H1 (cell line): ENCODE results near the gene RPIA. TPM values are rescaled to one million over a fixed set of nuclear protein-coding genes. Genes with fewer than 3 reads are reported as not detected.

Source experiments
- CTCF ChIA-PET: fragments of 300-600 bp; sonication (Branson Sonifier 250); formaldehyde crosslinking; loops from one replicate; lab custom pipeline; 2021; ENCODE audit not compliant: partially characterized antibody; lab: Charles Lee
- POLR2A ChIA-PET: fragments of 300-600 bp; sonication (Branson Sonifier 250); formaldehyde crosslinking; loops from one replicate; lab custom pipeline; 2021; ENCODE audit warnings: inconsistent platforms; ENCODE audit not compliant: partially characterized antibody; lab: Charles Lee
- DNase-seq, 2 experiments: peaks; one replicate each; pipeline versions ENCODE4 v3.0.0 to v3.0.0-alpha.2; 2010 to 2022; ENCODE audit warnings: low spot score in 2 of 2, low read depth in 1 of 2, mixed read lengths in 1 of 2
- FAIRE-seq: peaks from 2 replicates; lab custom pipeline; 2011; peaks lifted over from hg19 to GRCh38; lab: Jason Lieb, UNC
- H2AFZ ChIP-seq: 2 replicates; pipeline ENCODE4 v1.8.1; 2012; ENCODE audit warnings: low read length, inconsistent platforms
- H2AK5ac ChIP-seq: 2 replicates; pipeline ENCODE4 v1.6.1; 2013; ENCODE audit warnings: low read depth, low read length
- H2BK120ac ChIP-seq: replicated peaks from 2 replicates; pipeline ENCODE3; 2013; ENCODE audit warnings: low read depth, low read length, inconsistent platforms
- H2BK12ac ChIP-seq: 2 replicates; pipeline ENCODE4 v1.6.1; 2013; ENCODE audit warnings: low read depth, low read length
- H2BK15ac ChIP-seq: 2 replicates; pipeline ENCODE4 v1.6.1; 2013; ENCODE audit warnings: low read length
- H2BK20ac ChIP-seq: 2 replicates; pipeline ENCODE4 v1.6.1; 2013; ENCODE audit warnings: low read length
- H2BK5ac ChIP-seq: 2 replicates; pipeline ENCODE4 v1.6.1; 2013; ENCODE audit warnings: low read depth, low read length
- H3K14ac ChIP-seq: 2 replicates; pipeline ENCODE4 v1.6.1; 2013; ENCODE audit warnings: inconsistent platforms; ENCODE audit not compliant: insufficient read length
- H3K18ac ChIP-seq: 2 replicates; pipeline ENCODE4 v1.6.1; 2013; ENCODE audit warnings: low read length; ENCODE audit errors: extremely low read depth
- H3K23ac ChIP-seq: 2 replicates; pipeline ENCODE4 v1.6.1; 2013; ENCODE audit warnings: inconsistent platforms; ENCODE audit not compliant: insufficient read length
- H3K23me2 ChIP-seq: 2 replicates; pipeline ENCODE4 v1.6.1; 2013; ENCODE audit warnings: low read depth, low read length
- H3K27ac ChIP-seq: 2 replicates; pipeline ENCODE4 v1.6.1; 2011; ENCODE audit warnings: low read depth, low read length, inconsistent platforms
- H3K27me3 ChIP-seq, 4 experiments: replicated peaks in 1 of 4; 1 replicate in 1 of 4; 2 replicates in 3 of 4; pipeline versions ENCODE4 v1.6.1 to v1.8.1; 2011 to 2013; ENCODE audit warnings: low read length in 3 of 4, mild to moderate bottlenecking in 3 of 4, inconsistent platforms in 2 of 4, mixed read lengths in 2 of 4, moderate library complexity in 1 of 4; ENCODE audit not compliant: control insufficient read depth in 3 of 4, insufficient read depth in 3 of 4; ENCODE audit errors: extremely low read depth in 1 of 4
- H3K36me3 ChIP-seq, 4 experiments: 2 replicates each; pipeline versions ENCODE4 v1.6.1 to v1.8.1; 2011 to 2013; ENCODE audit warnings: mild to moderate bottlenecking in 4 of 4, low read length in 3 of 4, moderate library complexity in 2 of 4, control low read depth in 1 of 4, inconsistent platforms in 1 of 4; ENCODE audit not compliant: insufficient read depth in 4 of 4, control insufficient read depth in 2 of 4
- H3K4ac ChIP-seq: replicated peaks from 2 replicates; pipeline ENCODE3; 2013; ENCODE audit warnings: low read length, low read depth, mixed read lengths, inconsistent platforms; ENCODE audit not compliant: insufficient read length
- H3K4me1 ChIP-seq, 4 experiments: replicated peaks in 1 of 4; 1 replicate in 1 of 4; 2 replicates in 3 of 4; pipeline versions ENCODE4 v1.6.1 to v1.8.1; 2011 to 2013; ENCODE audit warnings: low read length in 3 of 4, inconsistent platforms in 2 of 4, mixed read lengths in 1 of 4; ENCODE audit not compliant: insufficient read depth in 4 of 4, control insufficient read depth in 3 of 4
- H3K4me2 ChIP-seq, 2 experiments: 2 replicates each; pipeline versions ENCODE4 v1.6.1 to v1.8.1; 2011 to 2013; ENCODE audit warnings: low read depth in 2 of 2, low read length in 2 of 2, control low read depth in 1 of 2, inconsistent platforms in 1 of 2, mild to moderate bottlenecking in 1 of 2; ENCODE audit not compliant: insufficient read depth in 1 of 2
- H3K4me3 ChIP-seq, 4 experiments: fragments of 200-600, 300-600 bp in 1 of 4; sonication (generic), shearing (Covaris generic), sonication (Bioruptor Twin) in 1 of 4; 2 replicates each; pipeline versions ENCODE4 v1.5.1 to v1.8.1; 2011 to 2016; ENCODE audit warnings: low read length in 4 of 4, low read depth in 3 of 4, control low read depth in 2 of 4, inconsistent platforms in 2 of 4, mild to moderate bottlenecking in 2 of 4, mixed read lengths in 1 of 4, moderate library complexity in 1 of 4; ENCODE audit not compliant: insufficient read depth in 2 of 4; ENCODE audit errors: extremely low read depth in 1 of 4
- H3K56ac ChIP-seq: replicated peaks from 2 replicates; pipeline ENCODE3; 2013; ENCODE audit warnings: low read depth, mild to moderate bottlenecking, mixed read lengths, low read length, inconsistent platforms; ENCODE audit not compliant: insufficient read length
- H3K79me1 ChIP-seq: 2 replicates; pipeline ENCODE4 v1.6.1; 2013; ENCODE audit warnings: low read depth, low read length, control low read depth
- H3K79me2 ChIP-seq, 2 experiments: 2 replicates each; pipeline versions ENCODE4 v1.6.1 to v1.8.1; 2012 to 2013; ENCODE audit warnings: low read length in 2 of 2, mild to moderate bottlenecking in 2 of 2, inconsistent platforms in 1 of 2; ENCODE audit not compliant: insufficient read depth in 2 of 2, control insufficient read depth in 1 of 2
- H3K9ac ChIP-seq, 4 experiments: replicated peaks in 1 of 4; 1 replicate in 1 of 4; 2 replicates in 3 of 4; pipeline versions ENCODE4 v1.6.1 to v1.8.1; 2011 to 2013; ENCODE audit warnings: low read depth in 3 of 4, low read length in 3 of 4, control low read depth in 2 of 4, mild to moderate bottlenecking in 2 of 4, moderate library complexity in 2 of 4, inconsistent platforms in 1 of 4; ENCODE audit errors: extremely low read depth in 1 of 4
- H3K9me3 ChIP-seq, 2 experiments: 2 replicates each; pipeline versions ENCODE4 v1.6.1 to v1.8.1; 2012 to 2013; ENCODE audit warnings: mild to moderate bottlenecking in 2 of 2, moderate library complexity in 2 of 2, control low read depth in 1 of 2, inconsistent platforms in 1 of 2, low read depth in 1 of 2, low read length in 1 of 2, mixed read lengths in 1 of 2; ENCODE audit not compliant: insufficient read depth in 2 of 2
- H4K20me1 ChIP-seq, 2 experiments: replicated peaks in 1 of 2; 2 replicates each; pipeline versions ENCODE3 to v1.8.1; 2011 to 2013; ENCODE audit warnings: inconsistent platforms in 2 of 2, low read length in 2 of 2, mild to moderate bottlenecking in 1 of 2; ENCODE audit not compliant: insufficient read depth in 2 of 2, control insufficient read depth in 1 of 2
- H4K5ac ChIP-seq: 2 replicates; pipeline ENCODE4 v1.6.1; 2013; ENCODE audit warnings: low read length, low read depth, mixed read lengths, inconsistent platforms; ENCODE audit not compliant: insufficient read length
- H4K8ac ChIP-seq: 2 replicates; pipeline ENCODE4 v1.8.0; 2013; ENCODE audit warnings: mild to moderate bottlenecking, moderate library complexity, low read length, inconsistent platforms; ENCODE audit not compliant: insufficient read depth; ENCODE audit errors: extremely low read depth
- H4K91ac ChIP-seq: replicated peaks from 2 replicates; pipeline ENCODE3; 2013; ENCODE audit warnings: low read length, mixed read lengths, inconsistent platforms; ENCODE audit not compliant: insufficient read length
- BACH1 ChIP-seq: IDR thresholded peaks from 2 replicates; pipeline ENCODE4 v1.6.1; 2012; ENCODE audit warnings: low read length, improper control_type of control experiment
- CEBPB ChIP-seq: IDR thresholded peaks from 2 replicates; pipeline ENCODE4 v1.6.1; 2012; ENCODE audit warnings: low read depth, low read length
- EP300 ChIP-seq, 2 experiments: IDR thresholded peaks; 1 replicate in 1 of 2; 2 replicates in 1 of 2; pipeline ENCODE4 v1.6.1; 2011 to 2012; ENCODE audit warnings: low read depth in 2 of 2, low read length in 2 of 2, mild to moderate bottlenecking in 2 of 2, borderline replicate concordance in 1 of 2, inconsistent platforms in 1 of 2, moderate library complexity in 1 of 2
- SIN3A ChIP-seq, 2 experiments: IDR thresholded peaks in 1 of 2; conservative IDR thresholded peaks in 1 of 2; 2 replicates each; pipeline ENCODE4 v1.6.1; 2011 to 2012; ENCODE audit warnings: low read length in 2 of 2, improper control_type of control experiment in 1 of 2, low read depth in 1 of 2, mild to moderate bottlenecking in 1 of 2
- SUZ12 ChIP-seq: fragments of 200-600 bp; sonication (generic); IDR thresholded peaks from 2 replicates; pipeline ENCODE4 v1.6.1; 2012; ENCODE audit warnings: mild to moderate bottlenecking, inconsistent platforms, low read length, moderate library complexity, mixed read lengths
- TAF1 ChIP-seq: IDR thresholded peaks from 2 replicates; pipeline ENCODE4 v1.6.1; 2011; ENCODE audit warnings: mild to moderate bottlenecking, low read depth, low read length
- WGBS, 2 experiments: shearing (Covaris generic) in 1 of 2; methylation state at CpG; one replicate each; pipeline versions ENCODE4 v1.1.6 to v1.1.7; 2013 to 2015; ENCODE audit warnings: low lambda C conversion rate in 2 of 2, mixed read lengths in 2 of 2, inconsistent platforms in 1 of 2, low coverage in 1 of 2, missing lambda C conversion rate in 1 of 2; ENCODE audit not compliant: insufficient replicate concordance in 2 of 2, insufficient coverage in 1 of 2, insufficient read length in 1 of 2; ENCODE audit errors: extremely low coverage in 1 of 2, missing lambda C conversion rate in 1 of 2; 5-methylcytosine and 5-hydroxymethylcytosine counted together
- polyA plus RNA-seq, 7 experiments: library from polyadenylated mRNA; depleted of rRNA in 3 of 7; stranded (reverse) in 5 of 7; unstranded in 2 of 7; fragments of >200 nt in 5 of 7; fragments of 200-250 nt in 2 of 7; gene quantifications; 1 replicate in 5 of 7; 2 replicates in 1 of 7; 4 replicates in 1 of 7; pipeline versions ENCODE4 v1.2.1 to v1.2.3, GENCODE V29; 2011 to 2013; ENCODE audit warnings: missing spikeins in 2 of 7, mixed read lengths in 2 of 7
- total RNA-seq: library from RNA; stranded (reverse); fragmentation: NEBNext Ultra II Directional; extraction: Animal tissue kit (Norgen Biotek cat#: 25700); gene quantifications from 2 replicates; pipeline ENCODE4 v1.2.1, GENCODE V29; 2021
- TF ChIP-seq, protein P1 (sequence below), 3 experiments: IDR thresholded peaks; 1 replicate in 2 of 3; 2 replicates in 1 of 3; pipeline versions ENCODE4 v1.5.1 to v1.6.1; 2011; ENCODE audit warnings: low read length in 3 of 3, mild to moderate bottlenecking in 3 of 3, inconsistent platforms in 2 of 3, low read depth in 1 of 3, moderate library complexity in 1 of 3; ENCODE audit not compliant: insufficient read depth in 1 of 3; ENCODE audit errors: control extremely low read depth in 1 of 3

Gene RPIA
- total and polyA plus RNA-seq, 2 of the 8 experiments (the other 6 are each of a cell fraction or from before 2014, with no cell fraction given), result 13.1 to 24.0 TPM

DNA sequence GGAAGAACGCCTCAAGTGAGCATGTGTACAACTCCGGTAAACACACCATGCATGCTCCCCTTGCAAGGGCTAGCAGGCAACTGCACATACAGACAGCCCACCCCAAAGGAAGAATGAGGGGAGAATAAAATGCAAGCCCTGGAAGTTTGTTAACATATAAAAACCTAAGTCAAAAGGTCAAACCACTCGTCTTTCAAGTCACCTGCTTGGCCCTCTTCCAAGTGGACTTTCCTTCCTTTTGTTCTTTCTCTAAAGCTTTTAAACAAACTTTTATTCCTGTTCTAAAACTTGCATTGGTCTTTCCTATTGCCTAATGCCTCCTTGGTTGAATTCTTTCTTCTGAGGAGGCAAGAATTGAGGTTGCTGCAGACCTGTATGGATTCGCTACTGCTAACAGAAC lies 5.2 kb upstream of the RPIA start:
- Histone ChIP-seq H2BK20ac (no peak overlapping the region), H3K79me2 (0 out of 4 replicates have a peak, but pooled peaks cover 0 to 2% of the 10 kb centered on the region in 2 experiments), H3K4me3 (no peak overlapping the region), H3K36me3 (peaks cover 0 to 14% (median 0%) of the 10 kb centered on the region in 4 experiments; a peak in 2 of 8 replicates), H2AK5ac (no peak overlapping the region), H3K4me2 (no peak overlapping the region), H2BK5ac (no peak overlapping the region), H3K23ac (no peak overlapping the region), H2BK120ac (no peak overlapping the region), H3K27me3 (no peaks in the 10 kb centered on the region), H4K8ac (no peak overlapping the region), H2AFZ (no peak overlapping the region), H4K20me1 (no peaks in the 10 kb centered on the region)
- POLR2A ChIA-PET, result no interaction called here
- CTCF ChIA-PET, result interaction anchor here (1.7 kb wide), 1 partner anchor 15 kb away, joined by 9 read pairs; no protein-coding TSS in a partner anchor
- DNase-seq, result no peak
- no peak for TF ChIP-seq BACH1
- no peak for TF ChIP-seq CEBPB
- TF ChIP-seq SIN3A (conservative IDR thresholded peaks at IDR 0.05 in 1 of 2, IDR thresholded peaks at IDR 0.05 in 1 of 2; ENCODE audit: low read depth in 1 of 2, low read length in 2 of 2), result no peak
- TF ChIP-seq EP300 (IDR thresholded peaks at IDR 0.05; ENCODE audit: borderline replicate concordance in 1 of 2, low read depth in 2 of 2, low read length in 2 of 2), result no peak
- no peak for TF ChIP-seq SUZ12
- TF ChIP-seq TAF1, result no peak
- TF ChIP-seq, protein P1, sequence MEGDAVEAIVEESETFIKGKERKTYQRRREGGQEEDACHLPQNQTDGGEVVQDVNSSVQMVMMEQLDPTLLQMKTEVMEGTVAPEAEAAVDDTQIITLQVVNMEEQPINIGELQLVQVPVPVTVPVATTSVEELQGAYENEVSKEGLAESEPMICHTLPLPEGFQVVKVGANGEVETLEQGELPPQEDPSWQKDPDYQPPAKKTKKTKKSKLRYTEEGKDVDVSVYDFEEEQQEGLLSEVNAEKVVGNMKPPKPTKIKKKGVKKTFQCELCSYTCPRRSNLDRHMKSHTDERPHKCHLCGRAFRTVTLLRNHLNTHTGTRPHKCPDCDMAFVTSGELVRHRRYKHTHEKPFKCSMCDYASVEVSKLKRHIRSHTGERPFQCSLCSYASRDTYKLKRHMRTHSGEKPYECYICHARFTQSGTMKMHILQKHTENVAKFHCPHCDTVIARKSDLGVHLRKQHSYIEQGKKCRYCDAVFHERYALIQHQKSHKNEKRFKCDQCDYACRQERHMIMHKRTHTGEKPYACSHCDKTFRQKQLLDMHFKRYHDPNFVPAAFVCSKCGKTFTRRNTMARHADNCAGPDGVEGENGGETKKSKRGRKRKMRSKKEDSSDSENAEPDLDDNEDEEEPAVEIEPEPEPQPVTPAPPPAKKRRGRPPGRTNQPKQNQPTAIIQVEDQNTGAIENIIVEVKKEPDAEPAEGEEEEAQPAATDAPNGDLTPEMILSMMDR (IDR thresholded peaks at IDR 0.05; ENCODE audit: control extremely low read depth in 1 of 3, insufficient read depth in 1 of 3, low read depth in 1 of 3, low read length in 3 of 3), result no peak
- TF ChIP-seq, all 59 proteins: peak for 0
- Histone ChIP-seq H3K23me2 (no peaks in the 10 kb centered on the region; the same call in 1 of the 2 replicates), H3K9ac (no peak overlapping the region), H2BK12ac (no peak overlapping the region), H3K56ac (no peak overlapping the region), H3K14ac (no peak overlapping the region), H3K27ac (no peak overlapping the region), H3K4me1 (peaks cover 0 to 4% (median 0%) of the 10 kb centered on the region in 4 experiments; a peak in 1 of 7 replicates), H3K18ac (no peak overlapping the region), H2BK15ac (no peak overlapping the region), H3K9me3 (peaks cover 52 to 56% of the 10 kb centered on the region in 2 experiments), H4K5ac (no peak overlapping the region), H3K79me1 (no peaks in the 10 kb centered on the region), H3K4ac (no peak overlapping the region), H4K91ac (no peak overlapping the region)
- WGBS, 2 experiments, result 94% methylated on average over 4 of the region's 4 CpGs; no CpG with 5 or more reads in 1 of the 2 experiments
- no peak for FAIRE-seq
